ENCODE measurements around the gene ZNF580. TPM values are rescaled to one million over a fixed set of nuclear protein-coding genes. Genes with fewer than 3 reads are reported as not detected.

ZNF580 gene
- total and polyA plus RNA-seq, 8 donors = 12.7 to 40.5 (median 18.7) TPM

DNA sequence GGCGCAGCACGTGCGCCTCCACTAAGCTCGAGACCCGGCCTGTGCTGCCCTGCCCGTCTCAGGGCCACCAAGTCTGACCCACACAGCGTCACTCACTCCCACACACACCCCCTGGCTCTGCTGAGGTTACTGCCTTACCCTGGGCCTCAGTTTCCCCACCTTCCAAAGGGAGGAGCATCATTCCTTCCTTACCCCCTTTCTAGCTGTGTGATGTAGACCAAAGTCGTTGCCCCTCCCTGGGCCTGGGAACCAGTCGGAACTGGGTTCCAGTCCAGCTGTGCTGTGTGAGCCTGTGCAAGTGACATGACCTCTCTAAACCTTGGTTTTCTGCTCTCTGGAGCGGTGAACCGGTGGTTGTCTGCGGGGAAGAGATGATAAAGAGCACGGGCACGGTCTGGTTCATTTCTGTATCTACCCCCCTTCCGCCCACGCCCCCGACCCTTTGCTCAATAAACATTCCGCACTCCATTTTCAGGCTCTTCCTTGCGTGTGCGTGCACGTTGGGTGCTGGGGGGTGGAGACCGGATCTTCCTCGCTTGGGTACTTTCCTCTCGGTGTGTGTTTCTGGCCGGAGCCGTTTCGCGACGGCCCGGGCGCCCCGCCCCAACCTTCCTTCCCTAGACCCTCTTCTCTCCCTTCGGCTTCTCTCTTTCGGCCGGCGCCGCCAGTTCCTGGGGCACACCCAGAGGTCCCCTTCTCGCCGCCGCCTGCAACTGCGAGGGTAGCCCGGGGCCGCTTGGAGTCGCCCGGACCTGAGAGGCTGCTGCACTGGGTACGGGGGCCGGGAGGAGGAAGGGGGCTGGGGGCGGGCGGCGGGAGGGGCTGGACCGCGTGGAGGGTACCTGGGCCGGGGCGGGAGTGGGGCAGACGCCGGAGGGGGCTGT is 2.4 kb downstream of the ZNF580 start, which contains the start of gene ZNF581:
Gene ZNF581, plus strand, starts transcription at position 647 of the 884 bp plus-strand sequence. CDS start 923 bp downstream, outside the sequence.
- WGBS, 2 donors = 2 to 3% methylated on average over 49 to 56 of the region's 56 CpGs
- FAIRE-seq (no peak), ATAC-seq (peak; percentile 49 to 64 (median 62)), DNase-seq (peak; percentile 64 to 91 (median 76))
- Histone ChIP-seq H3K4me3 (peak within 1 kb of the TSS; percentile 33 to 86 (median 68)), H3K4me1 (peaks cover 7 to 19% (median 12%) of the 10 kb centered on the region in 3 donors), H3K36me3 (no peaks in the 10 kb centered on the region), H3K27ac (peak within 1 kb of the TSS; percentile 31 to 89 (median 54)), H3K9me3 (no peaks in the 10 kb centered on the region), H3K27me3 (no peaks in the 10 kb centered on the region)
- TF ChIP-seq CTCF (IDR thresholded peaks at IDR 0.05) = no peak
- intact Hi-C loops (cut with DNase I) = no loop called here

- FAIRE-seq (no peak), ATAC-seq (no peak), DNase-seq (peak in 2 of 6 donors; percentile 16 to 80)
- intact Hi-C loops (cut with DNase I) = no loop called here
- no peaks in the 10 kb centered on the region for H3K27me3 ChIP-seq
- 0% methylated on average over 14 to 15 of the region's 15 CpGs for WGBS, 2 donors
- peak overlapping the region; percentile 31 to 89 (median 54) for H3K27ac ChIP-seq
- H3K4me3 ChIP-seq = peak overlapping the region; percentile 33 to 86 (median 68)
- no peaks in the 10 kb centered on the region for H3K9me3 ChIP-seq
- H3K36me3 ChIP-seq = no peaks in the 10 kb centered on the region
- no peak for TF ChIP-seq CTCF (IDR thresholded peaks at IDR 0.05)
- peaks cover 7 to 19% (median 17%) of the 10 kb centered on the region in 3 donors for H3K4me1 ChIP-seq
Measured at GRCh38 chr19:55643887-55644176, 3.0 kb downstream of the ZNF580 start.

- peaks cover 7 to 18% (median 18%) of the 10 kb centered on the region in 3 donors for H3K4me1 ChIP-seq
- ATAC-seq = no peak
- WGBS, 2 donors = 46 to 49% methylated on average over 11 to 12 of the region's 12 CpGs
Measured at GRCh38 chr19:55644191-55644833, 3.5 kb downstream of the ZNF580 start.

GRCh38 chr19:55644842-55645511 is 4.2 kb downstream of the ZNF580 start:
- no peaks in the 10 kb centered on the region for H3K27me3 ChIP-seq
- 81 to 87% methylated on average over 28 of the region's 28 CpGs for WGBS, 2 donors
- no peaks in the 10 kb centered on the region for H3K9me3 ChIP-seq
- FAIRE-seq (no peak), DNase-seq (peak in 2 of 6 donors; percentile 51 to 68), ATAC-seq (no peak)
- H3K27ac ChIP-seq = no peak overlapping the region
- no peak for TF ChIP-seq CTCF (IDR thresholded peaks at IDR 0.05)
- peaks cover 7 to 17% (median 11%) of the 10 kb centered on the region in 3 donors for H3K4me1 ChIP-seq
- H3K36me3 ChIP-seq = no peaks in the 10 kb centered on the region
- intact Hi-C loops (cut with DNase I) = no loop called here
- H3K4me3 ChIP-seq = peak overlapping the region in 1 of 4 donors; percentile 86

More at GRCh38 chr19:55644191-55644833, 3.5 kb downstream of the ZNF580 start:
- DNase-seq (peak in 1 of 6 donors; percentile 30), FAIRE-seq (no peak)
- no peaks in the 10 kb centered on the region for H3K36me3 ChIP-seq
- peak overlapping the region; percentile 33 to 86 (median 68) for H3K4me3 ChIP-seq
- H3K27ac ChIP-seq = peak overlapping the region in 1 of 4 donors; percentile 31
- intact Hi-C loops (cut with DNase I) = no loop called here
- no peaks in the 10 kb centered on the region for H3K27me3 ChIP-seq
- H3K9me3 ChIP-seq = no peaks in the 10 kb centered on the region
- TF ChIP-seq CTCF (IDR thresholded peaks at IDR 0.05) = no peak
